Testis (tissue), 2 donors: ENCODE data around the gene CD7.

Experiments
- CTCF ChIP-seq, 3 experiments: fragments of 450-650 bp in 2 of 3; fragments of 200-600 bp in 1 of 3; sonication (generic) in 1 of 3; IDR thresholded peaks; one replicate each; pipeline ENCODE4 v1.5.1; 2016 to 2019; ENCODE audit warnings: antibody characterized with exemption in 3 of 3, mild to moderate bottlenecking in 2 of 3, moderate library complexity in 1 of 3
- POLR2A ChIP-seq: fragments of 450-650 bp; IDR thresholded peaks from one replicate; pipeline ENCODE4 v1.6.1; 2017; ENCODE audit warnings: antibody characterized with exemption, mild to moderate bottlenecking, moderate library complexity

GRCh38 chr17:82303944-82304808 is 13.2 kb downstream of the CD7 start:
- no peak for TF ChIP-seq POLR2A
- TF ChIP-seq CTCF (IDR thresholded peaks at IDR 0.05), result no peak
